Measurements from ENCODE around the gene FAM117A.

DNA sequence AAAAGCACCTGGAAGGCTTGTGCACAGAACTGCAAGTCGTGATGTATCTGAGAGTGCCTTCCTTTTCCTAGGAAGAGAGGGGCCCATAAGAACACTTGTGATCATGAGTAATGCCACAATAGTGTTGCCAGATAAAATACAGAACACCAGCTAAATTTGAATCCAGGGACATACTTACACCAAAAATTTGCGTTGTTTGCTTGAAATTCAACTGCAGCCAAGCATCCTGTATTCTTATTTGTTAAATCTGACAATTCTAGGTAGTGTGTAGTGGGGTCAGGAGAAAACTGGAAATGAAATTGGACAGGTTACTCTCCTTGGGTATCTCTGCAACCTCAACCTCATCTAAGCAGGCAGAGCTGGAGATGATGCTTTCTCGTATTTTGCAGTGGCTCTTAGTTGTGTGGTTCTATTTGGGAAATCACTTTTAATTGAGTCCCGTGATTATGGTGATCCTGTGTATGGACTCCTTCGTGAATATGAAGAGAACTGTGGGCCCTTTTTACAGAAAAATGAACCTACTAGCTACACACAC is 68.2 kb downstream of the FAM117A start:
- no peak for TF ChIP-seq ESRRA (IDR thresholded peaks at IDR 0.05; ENCODE audit: borderline replicate concordance, low read length)
- TF ChIP-seq, protein P1, sequence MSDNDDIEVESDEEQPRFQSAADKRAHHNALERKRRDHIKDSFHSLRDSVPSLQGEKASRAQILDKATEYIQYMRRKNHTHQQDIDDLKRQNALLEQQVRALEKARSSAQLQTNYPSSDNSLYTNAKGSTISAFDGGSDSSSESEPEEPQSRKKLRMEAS (IDR thresholded peaks at IDR 0.05) = no peak
- TF ChIP-seq, protein P2, sequence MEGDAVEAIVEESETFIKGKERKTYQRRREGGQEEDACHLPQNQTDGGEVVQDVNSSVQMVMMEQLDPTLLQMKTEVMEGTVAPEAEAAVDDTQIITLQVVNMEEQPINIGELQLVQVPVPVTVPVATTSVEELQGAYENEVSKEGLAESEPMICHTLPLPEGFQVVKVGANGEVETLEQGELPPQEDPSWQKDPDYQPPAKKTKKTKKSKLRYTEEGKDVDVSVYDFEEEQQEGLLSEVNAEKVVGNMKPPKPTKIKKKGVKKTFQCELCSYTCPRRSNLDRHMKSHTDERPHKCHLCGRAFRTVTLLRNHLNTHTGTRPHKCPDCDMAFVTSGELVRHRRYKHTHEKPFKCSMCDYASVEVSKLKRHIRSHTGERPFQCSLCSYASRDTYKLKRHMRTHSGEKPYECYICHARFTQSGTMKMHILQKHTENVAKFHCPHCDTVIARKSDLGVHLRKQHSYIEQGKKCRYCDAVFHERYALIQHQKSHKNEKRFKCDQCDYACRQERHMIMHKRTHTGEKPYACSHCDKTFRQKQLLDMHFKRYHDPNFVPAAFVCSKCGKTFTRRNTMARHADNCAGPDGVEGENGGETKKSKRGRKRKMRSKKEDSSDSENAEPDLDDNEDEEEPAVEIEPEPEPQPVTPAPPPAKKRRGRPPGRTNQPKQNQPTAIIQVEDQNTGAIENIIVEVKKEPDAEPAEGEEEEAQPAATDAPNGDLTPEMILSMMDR (IDR thresholded peaks at IDR 0.05) = no peak
- no peak for TF ChIP-seq MYC (IDR thresholded peaks at IDR 0.05; ENCODE audit: borderline replicate concordance, low read length)
- no peak for TF ChIP-seq EP300 (IDR thresholded peaks at IDR 0.05)
- no peak for TF ChIP-seq POLR2A (IDR thresholded peaks at IDR 0.05; ENCODE audit: low read length)
- TF ChIP-seq CEBPB (IDR thresholded peaks at IDR 0.05) = no peak
- TF ChIP-seq, protein P3, sequence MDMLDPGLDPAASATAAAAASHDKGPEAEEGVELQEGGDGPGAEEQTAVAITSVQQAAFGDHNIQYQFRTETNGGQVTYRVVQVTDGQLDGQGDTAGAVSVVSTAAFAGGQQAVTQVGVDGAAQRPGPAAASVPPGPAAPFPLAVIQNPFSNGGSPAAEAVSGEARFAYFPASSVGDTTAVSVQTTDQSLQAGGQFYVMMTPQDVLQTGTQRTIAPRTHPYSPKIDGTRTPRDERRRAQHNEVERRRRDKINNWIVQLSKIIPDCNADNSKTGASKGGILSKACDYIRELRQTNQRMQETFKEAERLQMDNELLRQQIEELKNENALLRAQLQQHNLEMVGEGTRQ (IDR thresholded peaks at IDR 0.05) = no peak
- no peak for TF ChIP-seq RCOR1 (IDR thresholded peaks at IDR 0.05; ENCODE audit: low read depth, low read length)
